ENCODE data around the gene SMAGP.

The SMAGP gene

GRCh38 chr12:51218607-51219161 lies 51.5 kb downstream of the SMAGP start:
- peak; percentile 30 for DNase-seq (ENCODE audit: low read depth)
- TF ChIP-seq MAX (IDR thresholded peaks at IDR 0.05; ENCODE audit: low read depth, low read length) (no peak), CTCF (IDR thresholded peaks at IDR 0.05; ENCODE audit: low read depth, low read length) (no peak), POLR2A (IDR thresholded peaks at IDR 0.05; ENCODE audit: extremely low read depth, insufficient read length) (no peak), MYC (IDR thresholded peaks at IDR 0.05; ENCODE audit: low read depth, low read length) (no peak)
- peak overlapping the region; percentile 70 for H3K4me3 ChIP-seq (ENCODE audit: low read depth, low read length)

DNA sequence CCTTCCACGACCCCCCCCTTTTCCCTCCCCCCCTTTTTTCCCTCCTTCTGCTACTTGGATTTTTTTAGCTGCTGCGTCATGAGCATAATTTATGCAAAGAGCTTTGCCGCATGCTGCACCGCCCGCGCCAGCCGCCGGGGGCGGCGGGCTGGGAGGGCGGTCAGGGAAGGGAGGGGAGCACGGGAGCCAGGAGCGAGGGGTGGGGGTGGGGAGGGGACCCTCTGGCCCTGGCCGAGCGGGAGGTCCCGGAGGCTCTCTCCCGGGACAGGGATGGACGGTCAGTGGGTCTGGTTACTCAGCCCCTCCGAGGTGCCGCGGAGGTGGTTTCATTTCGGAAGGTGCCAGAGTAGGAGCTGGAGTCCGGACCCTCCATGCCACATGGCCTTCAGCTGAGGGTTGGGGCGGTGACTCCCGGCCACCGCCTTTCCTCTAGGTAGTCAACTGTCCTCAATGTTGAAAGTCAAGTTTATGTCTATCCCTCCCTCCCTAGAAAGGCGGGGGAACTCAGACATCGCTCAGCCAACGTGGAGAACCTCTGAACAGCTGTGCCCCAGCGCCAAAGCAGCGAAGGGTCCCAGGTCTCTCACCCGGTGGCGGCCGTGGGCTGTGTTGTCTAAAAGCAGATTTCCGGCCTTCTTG lies 52.1 kb downstream of the SMAGP start, which contains the start of gene POU6F1:
TSS of gene POU6F1 (minus strand) at position 95 of the 639 bp plus-strand sequence. CDS start 11,226 bp downstream, outside the sequence.
- H3K4me3 ChIP-seq (ENCODE audit: low read depth, low read length): peak within 1 kb of the TSS; percentile 70

GRCh38 chr12:51217133-51217967 lies 52.9 kb downstream of the SMAGP start:
- TF ChIP-seq MAX (IDR thresholded peaks at IDR 0.05; ENCODE audit: low read depth, low read length) (no peak), POLR2A (IDR thresholded peaks at IDR 0.05; ENCODE audit: extremely low read depth, insufficient read length) (no peak), CTCF (IDR thresholded peaks at IDR 0.05; ENCODE audit: low read depth, low read length) (peak; percentile 2), MYC (IDR thresholded peaks at IDR 0.05; ENCODE audit: low read depth, low read length) (no peak)
- peak; percentile 55 for DNase-seq (ENCODE audit: low read depth)
- H3K4me3 ChIP-seq (ENCODE audit: low read depth, low read length): peak overlapping the region; percentile 70

More for the DNA sequence above, 52.1 kb downstream of the SMAGP start, which contains the start of gene POU6F1:
- DNase-seq (ENCODE audit: low read depth): peak; percentile 90
- TF ChIP-seq POLR2A (IDR thresholded peaks at IDR 0.05; ENCODE audit: extremely low read depth, insufficient read length) (peak; percentile 60), MYC (IDR thresholded peaks at IDR 0.05; ENCODE audit: low read depth, low read length) (peak; percentile 69), CTCF (IDR thresholded peaks at IDR 0.05; ENCODE audit: low read depth, low read length) (peak; percentile 34), MAX (IDR thresholded peaks at IDR 0.05; ENCODE audit: low read depth, low read length) (peak; percentile 82)

- DNase-seq (ENCODE audit: low read depth): no peak
- no peak overlapping the region for H3K4me3 ChIP-seq (ENCODE audit: low read depth, low read length)
- no peak for TF ChIP-seq CTCF (IDR thresholded peaks at IDR 0.05; ENCODE audit: low read depth, low read length)
- TF ChIP-seq MAX (IDR thresholded peaks at IDR 0.05; ENCODE audit: low read depth, low read length): no peak
- no peak for TF ChIP-seq MYC (IDR thresholded peaks at IDR 0.05; ENCODE audit: low read depth, low read length)
- no peak for TF ChIP-seq POLR2A (IDR thresholded peaks at IDR 0.05; ENCODE audit: extremely low read depth, insufficient read length)
Observed at GRCh38 chr12:51216642-51217041, 53.6 kb downstream of the SMAGP start.

- DNase-seq (ENCODE audit: low read depth): no peak
- H3K4me3 ChIP-seq (ENCODE audit: low read depth, low read length): no peak overlapping the region
- TF ChIP-seq MAX (IDR thresholded peaks at IDR 0.05; ENCODE audit: low read depth, low read length) (no peak), MYC (IDR thresholded peaks at IDR 0.05; ENCODE audit: low read depth, low read length) (no peak), CTCF (IDR thresholded peaks at IDR 0.05; ENCODE audit: low read depth, low read length) (no peak)
Observed at GRCh38 chr12:51214895-51215294, 55.3 kb downstream of the SMAGP start.

Data from NB4 (cell line).